22Rv1 (cell line): ENCODE measurements around the gene GANAB.

Source experiments
- CTCF ChIP-seq: fragments of 450-650 bp; IDR thresholded peaks from 2 replicates; pipeline ENCODE4 v1.5.1; 2017; ENCODE audit warnings: mild to moderate bottlenecking
- ZFX ChIP-seq: fragments of 450-650 bp; IDR thresholded peaks from 2 replicates; pipeline ENCODE4 v1.6.1; 2017; ENCODE audit warnings: antibody characterized with exemption, borderline replicate concordance

DNA sequence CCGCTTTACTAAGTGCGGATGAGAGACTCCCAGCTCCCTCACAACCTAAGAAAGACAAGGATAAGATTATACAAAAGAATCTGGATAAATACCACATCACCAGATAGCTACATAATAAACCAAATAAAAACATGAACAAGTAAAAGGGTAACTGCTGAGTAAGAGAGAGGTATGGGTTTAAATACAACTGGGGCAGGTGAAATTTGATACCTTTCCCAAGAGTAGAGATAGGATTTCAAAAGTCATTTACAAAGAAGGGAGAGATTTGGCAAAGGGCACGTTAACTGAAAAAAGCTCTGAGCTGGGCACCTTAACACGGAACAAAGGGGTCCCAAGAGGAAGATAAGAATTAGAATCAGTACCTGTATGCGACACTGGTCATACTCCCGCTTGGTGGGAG, 30.7 kb upstream of the GANAB start:
- TF ChIP-seq CTCF (no peak), ZFX (no peak)
